ENCODE results near the gene SMIM8. TPM values are rescaled to one million over a fixed set of nuclear protein-coding genes. Genes with fewer than 3 reads are reported as not detected.

Gene SMIM8
- polyA plus RNA-seq, 4 donors: 17.8 to 21.9 (median 20.0) TPM

- DNase-seq (ENCODE audit: low read depth in 4 of 4, low spot score in 3 of 4): no peak
Observed at GRCh38 chr6:87382861-87383260, 60.5 kb downstream of the SMIM8 start.

DNA sequence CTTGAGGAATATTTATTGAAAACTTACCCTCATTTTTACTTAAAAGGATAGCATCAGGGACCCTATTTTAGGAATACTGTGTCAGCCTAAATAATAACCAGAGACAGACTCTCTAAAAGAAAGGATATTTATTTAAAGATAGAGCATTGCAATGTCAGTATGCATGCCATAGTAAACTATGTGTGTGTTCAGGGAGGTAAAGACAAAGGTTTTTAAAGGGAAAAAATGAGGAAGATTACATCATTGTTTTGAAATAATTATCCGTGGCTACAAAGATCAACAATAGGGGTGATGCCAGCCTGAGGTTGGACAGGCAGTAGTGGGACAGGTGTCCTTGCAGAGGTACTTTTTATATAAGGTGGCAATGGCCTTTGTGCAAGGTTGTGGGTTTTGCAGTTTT, 61.6 kb downstream of the SMIM8 start:
- DNase-seq (ENCODE audit: low read depth in 4 of 4, low spot score in 3 of 4): no peak

DNA sequence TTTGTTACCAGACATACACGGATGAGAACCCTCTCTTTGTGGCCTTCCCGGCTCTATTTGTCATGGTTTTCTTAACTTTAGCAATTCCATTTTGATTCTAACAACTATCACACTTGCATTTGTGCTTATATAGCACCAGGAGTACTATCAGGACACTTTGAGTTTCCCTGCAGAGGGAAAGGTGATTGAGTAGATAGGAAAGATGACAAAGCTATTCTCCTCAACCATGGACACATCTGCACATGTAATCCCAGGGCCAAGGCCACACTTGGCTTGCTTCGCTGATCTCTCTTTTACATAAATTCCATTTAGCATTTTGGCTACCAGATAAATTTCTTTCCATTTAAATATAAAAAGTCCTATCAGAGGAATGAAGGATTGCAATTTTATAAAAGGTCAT, 62.1 kb downstream of the SMIM8 start:
- DNase-seq (ENCODE audit: low read depth in 4 of 4, low spot score in 3 of 4): no peak

GRCh38 chr6:87391334-87391733, 68.9 kb downstream of the SMIM8 start:
- no peak for DNase-seq (ENCODE audit: low read depth in 4 of 4, low spot score in 3 of 4)

Other genes starting within 250 kb of the SMIM8 start
- gene CGA, start 227.5 kb upstream of the SMIM8 start, polyA plus RNA-seq (ENCODE audit: insufficient read length in 4 of 4): 1 to 10 TPM in 2 of 4 donors, not detected in 2; 1.0 to 2.9 TPM
- 10 to 100 TPM; 35.8 to 42.5 (median 39.0) TPM for gene ZNF292, start 167.0 kb upstream of the SMIM8 start, polyA plus RNA-seq (ENCODE audit: insufficient read length in 4 of 4)
- gene GJB7, start 6.7 kb downstream of the SMIM8 start, polyA plus RNA-seq (ENCODE audit: insufficient read length in 4 of 4): under 1 TPM in 3 of 4 donors, not detected in 1; 0.10 to 0.21 (median 0.10) TPM
- gene C6orf163, start 22.2 kb downstream of the SMIM8 start, polyA plus RNA-seq (ENCODE audit: insufficient read length in 4 of 4): 1 to 10 TPM; 2.0 to 3.3 (median 2.7) TPM
- 1 to 10 TPM; 2.4 to 4.8 (median 3.2) TPM for gene CFAP206, start 85.4 kb downstream of the SMIM8 start, polyA plus RNA-seq (ENCODE audit: insufficient read length in 4 of 4)
- 10 to 100 TPM; 44.8 to 53.7 (median 49.5) TPM for gene SLC35A1, start 150.4 kb downstream of the SMIM8 start, polyA plus RNA-seq (ENCODE audit: insufficient read length in 4 of 4)